ENCODE measurements around the gene CTIF.

The CTIF gene

DNA sequence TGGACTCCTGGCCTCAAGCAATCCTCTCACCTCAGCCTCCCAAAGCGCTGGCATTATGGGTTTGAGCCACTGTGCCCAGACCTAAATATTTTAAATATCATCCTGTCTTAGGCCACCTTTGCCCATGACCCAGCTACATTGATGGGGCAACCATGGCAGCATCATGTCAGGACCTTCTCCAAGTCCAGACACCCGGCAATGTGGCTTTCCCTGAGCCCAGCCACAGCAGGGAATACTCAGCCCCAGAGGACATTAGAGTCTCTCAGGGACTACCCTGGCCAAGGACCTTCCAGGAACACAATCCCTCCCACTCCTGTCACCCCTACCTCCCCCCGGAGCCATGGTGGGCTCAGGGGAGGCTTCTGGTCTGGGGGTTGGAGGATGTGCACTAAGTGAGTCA is 339.1 kb downstream of the CTIF start:
- no peak for DNase-seq

- DNase-seq: no peak
Measured at GRCh38 chr18:48878471-48878870, 339.6 kb downstream of the CTIF start.

- DNase-seq: no peak
Measured at GRCh38 chr18:48879008-48879431, 340.2 kb downstream of the CTIF start.

DNA sequence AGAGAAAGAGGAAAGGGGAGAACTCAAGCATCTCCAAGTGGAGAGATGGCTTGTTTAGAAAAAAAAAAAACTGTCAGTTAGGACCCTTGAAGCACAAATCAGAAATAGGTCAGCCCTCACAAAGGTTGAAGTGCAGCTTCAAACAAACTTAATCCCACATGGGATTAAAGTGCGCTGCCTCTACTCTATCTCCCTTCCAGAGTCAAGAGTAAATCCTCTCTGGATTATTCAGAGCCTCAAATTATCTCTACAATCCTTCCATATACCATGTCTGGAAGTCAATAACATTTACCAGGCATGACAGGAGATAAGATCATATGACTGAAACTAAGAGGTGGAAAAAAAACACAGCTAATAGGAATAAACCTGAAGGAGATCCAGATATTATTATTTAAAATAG is 342.1 kb downstream of the CTIF start:
- DNase-seq: no peak

DNA sequence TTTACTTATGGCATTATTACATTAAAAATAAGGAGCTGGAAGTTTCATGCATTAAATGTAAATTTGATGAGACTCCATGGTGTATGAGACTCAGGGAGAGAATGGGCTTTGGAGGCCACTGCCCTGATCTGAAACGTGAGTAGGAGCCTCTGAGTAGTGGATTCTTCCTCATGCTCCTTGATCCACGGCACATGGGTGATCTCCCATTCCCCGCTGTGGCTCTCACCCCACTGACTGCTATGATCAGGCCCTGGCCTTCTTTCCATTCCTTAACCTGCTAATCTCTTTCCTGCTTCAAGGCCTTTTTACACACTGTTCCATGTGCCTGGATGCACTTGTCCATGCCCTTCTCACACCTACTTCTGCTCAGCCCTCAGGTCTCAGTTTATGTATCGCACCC is 343.5 kb downstream of the CTIF start:
- no peak for DNase-seq

DNA sequence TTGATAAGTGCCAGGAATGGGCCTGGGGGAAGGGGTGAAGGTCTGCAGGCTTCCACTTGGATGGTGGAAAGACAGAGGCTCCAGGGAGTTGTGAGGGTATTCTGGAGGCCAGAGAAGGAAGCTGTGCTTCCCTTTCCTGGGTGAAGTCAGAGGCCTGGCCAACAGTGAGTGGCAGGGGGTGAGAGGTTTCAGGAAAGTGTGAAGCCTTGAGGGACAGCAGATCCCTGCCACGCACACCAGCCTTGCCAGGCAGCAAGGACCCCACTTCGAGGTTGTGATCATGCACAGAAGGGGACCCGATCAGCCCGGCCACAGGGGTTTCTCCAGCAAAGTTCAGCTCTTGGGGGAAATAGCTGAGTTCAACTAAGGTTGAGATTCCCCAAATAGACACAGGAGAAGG is 345.5 kb downstream of the CTIF start:
- no peak for DNase-seq

- no peak for DNase-seq
Measured at GRCh38 chr18:48884771-48885170, 345.9 kb downstream of the CTIF start.

DNA sequence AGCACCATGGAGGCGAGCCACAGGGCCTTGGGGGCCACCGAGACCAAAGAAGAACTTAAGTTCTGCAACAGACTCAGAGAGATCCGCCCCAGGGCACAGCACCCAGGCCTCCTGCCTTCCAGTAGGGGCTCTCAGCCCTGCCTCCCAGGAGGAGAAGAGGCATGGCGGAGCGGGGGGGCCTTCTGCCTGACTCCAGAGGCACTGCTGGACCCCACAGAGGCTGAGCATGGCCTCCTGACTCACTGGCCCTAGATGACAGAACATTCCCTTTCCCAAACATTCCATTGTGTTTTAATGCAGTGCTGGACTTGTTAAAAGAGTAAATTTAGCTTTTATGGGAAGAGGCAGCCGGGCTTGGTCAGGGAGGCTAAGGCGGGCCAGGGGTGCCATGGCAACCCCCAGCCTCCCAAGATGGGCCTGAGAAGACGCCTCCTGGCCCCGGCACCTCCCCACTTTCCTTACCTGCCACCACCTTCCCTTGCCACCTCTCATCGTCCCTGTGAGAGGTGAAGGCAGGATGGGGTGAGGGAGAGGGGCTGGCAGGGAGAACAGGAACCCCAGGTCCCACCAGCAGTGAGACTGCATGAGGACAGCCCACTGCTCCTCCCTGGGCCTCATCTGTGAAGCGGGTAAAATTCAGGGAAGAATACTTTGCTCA is 346.6 kb downstream of the CTIF start:
- DNase-seq: no peak

- DNase-seq: no peak
Measured at GRCh38 chr18:48885924-48886400, 347.1 kb downstream of the CTIF start.

DNA sequence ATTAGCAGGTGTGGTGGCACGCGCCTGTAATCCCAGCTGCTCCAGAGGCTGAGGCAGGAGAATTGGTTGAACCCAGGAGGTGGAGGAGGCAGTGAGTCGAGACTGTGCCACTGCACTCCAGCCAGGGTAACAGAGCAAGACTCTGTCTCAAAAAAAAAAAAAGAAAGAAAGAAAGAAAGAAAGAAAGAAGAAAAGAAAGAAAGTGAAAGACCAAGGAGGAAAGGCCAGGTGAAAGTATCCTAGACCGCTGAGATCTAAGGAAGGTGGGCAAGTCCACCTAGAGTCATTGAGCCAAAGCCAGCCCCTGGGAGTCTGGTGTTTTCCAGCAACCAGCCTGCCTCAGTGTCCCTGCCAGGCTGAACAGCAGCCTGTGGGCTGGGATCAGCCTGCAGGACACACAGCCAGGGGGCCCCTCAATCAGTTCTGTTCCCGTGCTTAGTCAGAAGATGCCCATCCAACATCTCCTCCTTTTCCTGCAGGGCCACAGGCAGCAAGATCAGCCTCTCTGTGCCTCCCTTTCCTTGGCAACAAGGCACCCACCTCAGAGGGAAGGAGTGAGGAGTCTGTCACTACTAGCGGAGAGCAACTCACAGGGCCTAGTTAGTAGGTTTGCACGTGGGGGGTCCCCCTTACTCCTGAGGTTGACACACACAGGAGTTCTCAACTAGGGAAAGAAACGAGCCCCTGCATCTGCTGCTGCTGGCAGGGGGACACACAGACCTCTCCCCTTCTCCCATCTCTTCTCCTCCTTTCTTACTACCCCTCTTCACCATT is 347.9 kb downstream of the CTIF start:
- DNase-seq: no peak

DNA sequence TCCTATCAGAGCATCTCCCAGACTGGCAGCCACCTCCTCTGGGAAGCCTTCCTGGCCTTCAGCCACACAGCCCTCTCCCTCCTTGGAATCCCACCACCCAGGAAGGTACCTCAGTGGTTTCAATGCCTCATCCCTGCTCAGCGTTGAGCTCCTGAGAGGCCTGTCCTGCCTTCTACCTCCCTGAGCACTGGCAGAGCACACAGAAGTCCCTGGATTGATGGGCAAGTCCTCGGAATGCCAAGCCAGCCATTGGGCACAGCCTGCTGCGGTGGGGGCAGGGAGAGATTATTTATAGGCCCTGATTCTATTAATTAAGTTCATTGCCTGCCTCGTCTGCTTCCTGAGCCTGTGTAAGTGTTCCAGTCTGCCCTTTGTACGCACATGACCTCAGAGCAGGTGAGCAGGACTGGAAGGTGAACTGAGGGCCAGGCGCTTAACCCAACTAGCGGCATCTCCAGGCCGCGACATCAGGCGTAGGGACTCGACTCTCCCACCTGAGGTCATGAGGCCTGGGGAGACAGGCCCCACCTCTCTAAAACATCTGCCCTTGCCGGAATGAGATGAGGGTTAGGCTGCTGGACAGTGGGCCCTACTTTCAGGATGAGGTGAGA is 348.6 kb downstream of the CTIF start:
- DNase-seq: no peak

DNA sequence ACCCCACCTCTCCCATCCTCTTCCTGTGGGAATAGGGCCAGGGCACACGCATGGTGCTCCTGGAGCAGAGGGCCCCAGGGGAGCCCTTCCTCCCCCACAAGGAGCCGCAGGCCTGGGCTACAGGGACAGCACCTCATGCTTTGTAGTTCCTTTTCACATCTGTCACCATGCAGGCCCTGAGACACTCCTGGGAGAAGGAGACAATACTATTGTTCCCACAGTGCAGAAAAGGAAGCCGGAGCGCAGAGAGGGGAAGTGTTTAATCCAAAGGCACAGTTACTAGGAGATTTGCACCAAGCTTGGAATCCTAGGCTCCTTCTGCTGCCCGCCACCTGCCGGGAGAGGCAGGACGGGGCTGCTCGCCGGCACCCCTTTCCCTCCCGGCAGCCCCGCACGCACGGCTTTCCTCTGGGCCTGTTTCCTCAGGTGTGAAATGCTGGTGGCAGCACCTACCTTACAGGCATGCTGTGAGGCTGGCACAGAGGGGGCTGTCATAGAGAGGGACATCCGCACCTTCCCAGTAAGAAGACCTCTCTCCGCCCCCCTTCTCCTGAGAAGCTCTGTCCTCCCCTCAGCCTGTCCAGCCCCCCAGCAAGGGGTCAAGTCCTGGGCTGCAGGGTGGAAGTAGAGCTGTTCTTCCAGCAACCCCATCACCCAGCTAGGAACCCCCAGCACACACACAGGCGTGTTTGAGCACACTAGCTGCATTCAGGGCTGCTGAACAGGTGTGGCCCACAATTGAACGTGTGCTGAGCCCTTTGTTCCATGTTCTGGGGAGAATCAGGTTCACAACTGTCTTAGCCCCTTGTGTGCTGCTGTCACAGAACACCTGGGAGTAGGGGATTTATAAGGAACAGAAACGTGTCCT is 349.3 kb downstream of the CTIF start:
- no peak for DNase-seq

GRCh38 chr18:48888773-48889080 is 349.9 kb downstream of the CTIF start:
- no peak for DNase-seq

GRCh38 chr18:48889115-48889941 is 350.5 kb downstream of the CTIF start:
- DNase-seq: no peak

DNA sequence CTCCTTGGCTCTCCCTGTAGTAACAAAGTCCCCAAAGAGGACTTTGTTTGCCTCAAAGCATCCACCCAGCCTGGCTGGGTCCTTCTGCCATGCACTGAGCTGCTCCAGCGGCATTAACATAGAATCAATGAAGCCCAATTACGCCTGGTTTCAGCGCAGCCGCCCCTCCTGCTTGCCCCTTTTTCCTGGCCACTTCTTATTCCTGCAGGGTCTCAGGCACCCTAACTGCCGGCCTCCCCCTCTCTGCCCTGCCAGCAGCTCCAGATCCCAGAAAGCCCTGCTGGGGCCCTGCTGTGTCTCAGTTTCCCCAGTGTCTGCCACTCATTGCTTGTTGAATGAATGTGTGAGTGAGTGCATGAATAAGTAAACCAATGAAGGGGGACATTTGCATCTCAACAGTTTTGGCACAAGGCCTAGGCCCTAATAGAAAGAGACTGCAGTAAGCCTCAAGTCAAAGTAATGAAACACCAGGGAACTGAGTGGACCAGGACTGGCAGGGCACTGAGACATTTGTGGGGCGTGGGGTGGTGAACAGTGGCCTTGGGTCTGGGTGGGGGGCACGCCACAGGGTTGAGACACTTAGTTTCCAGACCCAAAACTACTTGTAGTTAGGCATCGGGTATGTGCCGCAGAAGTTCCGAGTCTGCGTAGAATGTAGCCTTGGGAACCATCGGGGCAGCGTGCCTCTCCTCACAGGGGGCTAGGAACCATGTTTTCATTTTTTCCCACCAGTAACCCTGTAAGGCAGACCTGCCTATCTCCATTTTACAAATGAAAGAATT is 351.3 kb downstream of the CTIF start:
- no peak for DNase-seq

DNA sequence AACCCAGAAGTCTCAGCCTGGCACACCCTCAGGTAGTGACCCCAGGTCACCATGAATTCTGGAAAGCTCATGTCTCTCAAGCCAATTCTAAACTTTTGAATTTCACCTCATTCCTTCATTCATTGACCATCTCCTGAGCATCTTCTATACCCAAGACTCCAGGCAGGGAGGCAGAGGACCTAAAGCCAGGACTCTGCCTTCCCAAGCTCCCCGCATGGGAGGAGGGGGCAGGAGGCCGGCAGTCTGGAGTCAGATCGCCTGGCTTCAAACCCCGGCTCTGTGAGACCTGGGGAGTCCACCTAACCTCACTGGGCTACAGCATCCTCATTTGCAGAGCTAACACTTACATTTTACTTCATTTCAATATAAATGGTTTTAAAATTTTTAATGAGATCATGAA is 352.9 kb downstream of the CTIF start:
- DNase-seq: no peak

DNA sequence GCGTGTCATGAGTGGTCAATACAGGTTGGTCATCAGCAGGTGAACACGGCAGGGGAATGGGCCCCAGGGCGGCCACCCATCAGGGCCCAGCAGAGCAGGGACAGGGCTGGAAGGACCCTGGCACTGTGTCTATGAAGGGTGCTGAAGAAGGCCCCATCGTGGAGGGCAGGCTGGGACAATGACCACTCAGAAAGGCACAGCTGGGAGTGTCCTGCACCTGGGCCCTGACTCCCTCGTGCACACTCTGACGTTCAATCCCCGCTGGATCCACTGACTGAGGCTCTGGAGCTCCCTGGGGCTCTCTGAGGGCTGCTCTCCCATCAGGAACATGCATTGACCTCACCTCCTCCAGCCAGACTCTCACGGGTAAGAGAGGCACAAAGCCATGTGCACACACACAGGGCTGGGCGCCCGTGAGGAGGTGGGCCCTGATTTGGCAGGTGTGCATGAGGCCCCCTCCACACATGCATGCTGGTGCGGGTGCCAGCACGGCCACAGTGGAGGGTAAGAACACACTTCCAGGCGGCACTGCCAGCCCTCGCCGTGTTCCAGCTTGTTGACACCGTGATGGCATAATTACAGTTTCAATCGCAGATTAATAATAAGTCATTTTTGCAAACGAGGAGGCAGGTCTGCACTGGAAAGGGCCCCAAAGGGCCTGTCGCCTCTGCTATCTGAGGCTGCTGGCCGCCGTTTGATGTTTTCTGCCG is 353.5 kb downstream of the CTIF start:
- DNase-seq: no peak

GRCh38 chr18:48893061-48893607 is 354.3 kb downstream of the CTIF start:
- no peak for DNase-seq

DNA sequence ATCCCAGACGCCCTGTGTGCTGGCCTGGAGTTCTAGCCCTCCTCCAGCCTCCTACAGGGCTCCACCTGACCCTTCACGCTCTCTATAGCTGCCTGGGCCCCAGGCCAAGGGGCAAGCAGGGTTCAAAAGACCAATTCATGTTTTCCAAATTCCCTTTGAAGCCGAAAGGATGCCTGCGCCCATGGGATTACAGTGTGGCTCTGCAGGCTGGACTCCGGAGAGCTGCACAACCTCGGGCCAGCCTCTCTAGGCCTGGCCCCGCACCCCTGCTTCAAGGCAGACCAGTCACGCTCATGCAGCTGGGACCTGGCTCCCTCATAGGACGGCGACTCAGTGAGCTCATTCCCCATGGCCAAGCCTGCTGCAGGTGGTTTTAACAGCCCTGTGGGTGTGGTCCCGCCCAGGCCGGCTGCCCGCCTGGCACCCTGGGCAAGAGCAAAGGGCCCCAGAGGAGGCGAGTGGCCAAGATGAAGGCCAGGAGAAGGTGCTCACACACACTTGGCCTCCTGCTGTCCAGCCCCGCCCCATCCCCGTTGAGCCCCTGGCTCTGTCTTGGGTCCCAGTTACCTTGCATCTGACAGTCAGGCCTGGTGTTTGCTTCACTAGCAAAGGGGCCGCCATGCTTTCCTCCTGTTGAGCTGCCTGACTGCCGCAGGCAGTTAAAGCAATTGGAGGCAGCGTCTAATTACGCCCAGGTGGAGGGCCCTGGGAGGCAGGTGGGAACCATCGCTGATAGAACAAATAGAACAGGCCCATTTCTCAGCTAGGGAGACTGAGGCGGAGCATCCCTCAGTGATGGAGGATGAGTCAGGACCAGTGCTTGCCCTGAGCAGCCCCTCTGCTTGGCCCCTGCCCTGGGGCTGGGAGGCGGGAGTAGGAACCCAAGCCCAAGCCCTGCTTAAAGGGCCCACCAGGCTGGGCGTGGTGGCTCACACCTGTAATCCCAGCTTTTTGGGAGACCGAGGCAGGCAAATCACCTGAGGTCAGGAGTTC is 355.1 kb downstream of the CTIF start:
- DNase-seq: no peak

Measured in activated CD4-positive, alpha-beta T cell treated with anti-CD3 and anti-CD28 coated beads, Interleukin-2, amount 50 U/mL, for 48 hours (primary cell).